HG03432 (cell line): Measurements from ENCODE around the gene GADD45A.
"Not testable (repeated sequence)": the region's sequence is repeated elsewhere in the genome, so short reads cannot be mapped to it uniquely, and the experiment has no call there.

Source experiments
- ATAC-seq: cut with Tn5 transposase; IDR thresholded peaks from one replicate; pipeline ENCODE4 v1.9.1; 2021; ENCODE audit warnings: mild to moderate bottlenecking, moderate library complexity; ENCODE audit not compliant: unreplicated experiment

Gene GADD45A

GRCh38 chr1:67685067-67685557, at the start of gene GADD45A:
GADD45A (plus strand) TSS chr1:67685201; CDS start chr1:67685495, 294 bp downstream.
- ATAC-seq, result peak; percentile 87

DNA sequence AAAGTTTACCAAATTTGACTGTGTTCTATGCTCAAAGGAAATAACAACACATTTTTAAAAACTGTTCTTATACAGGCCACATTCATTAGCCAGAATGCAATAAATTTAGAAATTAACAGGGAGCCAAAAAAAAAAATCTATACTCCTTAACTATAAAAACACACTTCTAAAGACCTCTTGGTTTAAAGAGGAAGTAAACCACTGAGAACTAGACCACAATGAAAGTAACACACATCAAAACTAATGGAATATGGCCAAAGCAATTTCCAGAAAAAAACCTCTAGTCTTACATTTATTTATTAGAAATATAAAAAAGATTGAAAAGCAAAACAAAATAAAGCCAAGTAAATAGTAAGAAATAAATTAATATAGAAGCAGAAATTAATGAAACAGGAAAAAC, 48.9 kb upstream of the GADD45A start:
- ATAC-seq, result no peak

DNA sequence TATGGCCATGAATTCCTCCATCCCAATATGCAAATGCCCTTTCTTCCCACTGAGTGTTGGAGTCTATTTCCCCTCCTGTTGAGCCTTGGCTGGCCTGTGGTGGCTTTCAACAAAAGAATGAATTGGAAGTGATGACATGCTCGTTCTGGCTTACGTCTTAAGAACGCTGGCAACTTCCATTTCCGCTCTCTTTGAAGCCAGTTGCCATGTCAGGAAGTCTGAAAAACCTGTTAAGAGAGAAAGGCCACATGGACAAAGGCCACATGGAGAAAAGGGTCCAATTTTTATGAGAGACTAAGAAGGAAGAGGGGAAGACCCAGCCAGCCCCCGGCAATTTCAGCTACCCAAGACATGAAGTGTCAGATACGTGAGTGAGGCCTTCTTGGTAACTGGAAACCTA, 45.6 kb upstream of the GADD45A start:
- ATAC-seq, result no peak

DNA sequence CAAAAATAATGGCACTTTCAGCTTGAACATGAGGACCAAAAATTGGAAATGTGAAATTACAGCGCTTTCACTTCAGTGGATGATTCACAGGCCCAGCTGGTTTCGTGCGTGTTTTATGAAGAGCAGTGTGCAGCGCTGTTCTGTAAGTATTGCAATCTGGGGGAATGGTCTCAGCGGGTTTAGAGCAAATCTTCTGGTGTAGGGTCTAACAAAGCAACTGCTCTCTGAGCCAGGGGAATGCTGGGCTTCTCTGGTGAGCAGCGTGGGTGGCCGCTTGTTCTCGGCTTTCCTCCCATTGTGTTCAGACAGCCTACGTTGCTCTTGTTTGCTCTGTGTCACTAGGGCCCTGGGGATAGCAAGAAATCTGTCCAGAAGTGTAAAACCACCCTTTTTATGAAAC, 42.4 kb upstream of the GADD45A start:
- ATAC-seq, result no peak

GRCh38 chr1:67644566-67644965, 40.4 kb upstream of the GADD45A start:
- ATAC-seq, result no peak

DNA sequence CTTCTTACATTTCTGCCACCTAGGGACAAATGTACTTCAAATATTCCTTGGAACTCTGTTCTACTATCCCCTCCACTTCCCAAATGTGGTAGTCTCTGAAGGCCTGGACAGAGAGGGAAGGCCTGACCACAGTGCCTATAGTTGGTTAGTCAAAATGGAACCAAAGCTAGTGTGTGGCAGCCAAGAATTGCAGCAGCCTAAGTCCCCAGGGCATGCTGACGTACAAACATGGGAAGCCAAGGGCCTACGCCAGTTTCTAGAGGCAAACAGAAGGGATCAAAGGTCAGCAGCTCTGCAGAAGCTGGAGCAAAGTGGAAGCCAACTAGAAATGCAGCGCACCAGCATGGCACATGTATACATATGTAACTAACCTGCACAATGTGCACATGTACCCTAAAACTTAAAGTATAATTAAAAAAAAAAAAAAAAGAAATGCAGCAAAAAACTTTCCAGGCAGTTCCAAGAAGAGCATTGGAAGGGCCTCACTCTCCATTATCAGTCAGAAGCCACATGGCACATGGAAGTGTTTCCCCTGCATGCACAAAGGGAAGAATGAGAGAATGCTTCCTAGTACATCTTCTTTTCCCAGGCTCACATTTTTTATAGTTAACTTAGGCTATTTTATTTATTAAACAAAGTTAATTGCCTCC, 39.4 kb upstream of the GADD45A start:
- no peak for ATAC-seq

GRCh38 chr1:67646145-67647035, 38.6 kb upstream of the GADD45A start:
- ATAC-seq, result no peak

DNA sequence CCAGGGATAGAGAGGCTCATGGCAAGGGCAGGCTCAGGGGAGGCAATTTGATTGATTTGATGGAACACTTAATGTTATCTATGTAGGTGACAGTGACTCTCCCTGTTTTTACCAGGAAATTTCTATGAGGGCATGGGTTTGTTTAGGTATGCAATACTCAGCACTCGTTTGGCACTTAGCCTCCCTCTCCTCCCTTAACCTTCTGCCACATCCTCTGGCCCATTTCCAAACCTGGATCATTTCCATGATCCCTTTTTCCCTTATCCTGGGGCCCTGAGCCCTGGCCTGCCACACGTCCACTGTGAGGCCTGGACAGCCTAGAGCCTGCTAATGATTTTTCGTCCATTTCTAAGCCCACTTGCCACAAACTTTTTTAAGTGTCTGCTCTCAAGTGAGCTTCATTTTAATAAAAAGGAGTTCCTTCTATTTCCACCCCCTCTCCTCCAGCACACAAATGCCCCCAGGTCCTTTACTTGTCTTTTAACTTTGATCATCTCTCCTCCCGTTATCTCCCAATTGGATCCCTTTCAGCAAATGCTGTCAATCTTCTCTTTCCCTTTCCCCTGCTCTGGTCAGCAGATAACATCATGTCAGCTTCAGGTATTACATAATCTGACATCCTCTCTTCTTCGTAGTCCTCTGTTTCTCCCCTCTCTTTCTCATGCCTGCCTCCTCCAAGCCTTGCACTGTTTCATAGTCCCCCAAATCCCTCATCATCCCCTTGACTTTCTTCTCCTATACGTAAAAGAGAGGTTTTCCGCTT, 37.8 kb upstream of the GADD45A start:
- no peak for ATAC-seq

DNA sequence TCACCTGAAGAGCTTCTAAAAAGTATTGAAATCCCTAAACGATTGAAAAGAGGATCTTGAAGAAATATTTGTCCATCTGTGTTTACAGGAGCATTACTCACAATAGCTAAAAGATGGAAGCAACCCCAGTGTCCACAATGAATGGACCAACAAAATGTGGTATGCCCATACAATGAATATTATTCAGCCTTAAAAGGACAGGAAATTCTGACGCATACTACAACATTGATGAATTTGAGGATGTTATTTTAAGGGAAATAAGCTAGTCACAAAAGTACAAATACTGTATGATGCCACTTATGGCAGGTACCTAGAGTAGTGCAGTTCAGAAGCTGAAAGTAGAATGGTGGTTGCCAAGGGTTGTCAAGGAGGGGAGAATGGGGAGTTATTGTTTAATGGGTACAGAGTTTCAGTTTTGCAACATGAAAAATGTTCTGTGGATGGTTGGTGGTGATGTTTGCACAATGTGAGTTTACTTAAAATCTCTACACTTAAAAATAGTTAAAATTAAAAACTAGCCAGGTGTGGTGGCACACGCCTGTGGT, 37.1 kb upstream of the GADD45A start:
- ATAC-seq, result no peak

- no peak for ATAC-seq
These were observed 36.2 kb upstream of the GADD45A start for GRCh38 chr1:67648582-67649326.

- no peak for ATAC-seq
These were observed 34.9 kb upstream of the GADD45A start for GRCh38 chr1:67650061-67650460.

DNA sequence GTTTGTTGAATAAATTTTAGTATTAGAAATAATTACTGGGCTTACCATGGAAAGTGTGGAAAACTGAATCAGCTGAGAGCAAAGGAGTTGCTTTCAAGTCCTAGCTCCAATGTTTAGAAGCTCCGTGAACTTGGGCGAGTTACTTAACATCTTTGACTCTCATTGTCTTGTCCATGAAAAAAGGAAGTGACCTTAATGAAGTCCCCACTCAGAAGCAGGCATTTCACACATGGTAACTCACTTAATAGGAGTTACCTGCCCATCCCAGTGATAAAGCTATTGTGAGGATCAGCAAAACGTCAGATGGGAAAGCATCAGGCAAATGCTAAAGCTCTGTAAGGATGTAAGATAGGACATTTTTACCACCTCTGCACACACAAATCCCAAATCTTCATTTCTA, 34.0 kb upstream of the GADD45A start:
- ATAC-seq, result no peak

GRCh38 chr1:67652800-67653199, 32.2 kb upstream of the GADD45A start:
- peak; percentile 59 for ATAC-seq

DNA sequence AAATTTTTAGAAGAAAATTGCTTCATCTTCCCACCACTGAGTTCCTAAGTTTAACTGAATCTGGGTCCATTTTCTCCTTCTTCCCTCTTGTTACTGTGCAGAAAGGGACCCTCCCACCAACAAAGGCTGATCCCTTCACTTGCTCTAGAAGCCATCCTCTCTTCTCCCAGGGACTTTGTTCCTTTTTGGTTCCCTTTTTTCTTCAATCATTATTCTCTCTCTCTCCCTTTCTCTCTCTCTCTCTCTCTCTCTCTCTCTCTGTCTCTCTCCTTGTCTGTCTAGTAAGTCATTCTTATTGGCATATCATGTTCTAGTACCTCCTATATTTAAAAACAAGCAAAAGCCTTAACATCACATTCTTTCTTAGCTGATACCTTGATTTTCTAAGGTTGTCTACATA, 31.7 kb upstream of the GADD45A start:
- ATAC-seq, result no peak

- no peak for ATAC-seq
These were observed 29.4 kb upstream of the GADD45A start for GRCh38 chr1:67655581-67655980.

DNA sequence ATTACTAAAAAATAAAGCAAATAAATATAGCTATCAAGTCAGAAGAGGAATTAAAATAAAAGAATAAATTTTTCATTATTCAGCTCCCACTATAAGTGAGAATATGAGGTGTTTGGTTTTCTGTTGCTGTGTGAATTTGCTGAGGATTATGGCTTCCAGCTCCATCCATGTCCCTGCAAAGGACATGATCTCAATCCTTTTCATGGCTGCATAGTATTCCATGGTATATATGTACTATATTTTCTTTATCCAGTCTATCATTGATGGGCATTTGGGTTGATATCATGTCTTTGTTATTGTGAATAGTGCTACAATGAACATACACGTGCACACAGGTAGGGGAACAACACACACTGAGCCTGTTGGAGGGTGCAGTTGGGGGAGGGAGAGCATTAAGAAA, 27.8 kb upstream of the GADD45A start:
- not testable (repeated sequence) for ATAC-seq

- ATAC-seq, result no peak
These were observed 25.8 kb upstream of the GADD45A start for GRCh38 chr1:67659229-67659628.

GRCh38 chr1:67662884-67663283, 22.1 kb upstream of the GADD45A start:
- ATAC-seq, result no peak

GRCh38 chr1:67664048-67664447, 21.0 kb upstream of the GADD45A start:
- no peak for ATAC-seq

DNA sequence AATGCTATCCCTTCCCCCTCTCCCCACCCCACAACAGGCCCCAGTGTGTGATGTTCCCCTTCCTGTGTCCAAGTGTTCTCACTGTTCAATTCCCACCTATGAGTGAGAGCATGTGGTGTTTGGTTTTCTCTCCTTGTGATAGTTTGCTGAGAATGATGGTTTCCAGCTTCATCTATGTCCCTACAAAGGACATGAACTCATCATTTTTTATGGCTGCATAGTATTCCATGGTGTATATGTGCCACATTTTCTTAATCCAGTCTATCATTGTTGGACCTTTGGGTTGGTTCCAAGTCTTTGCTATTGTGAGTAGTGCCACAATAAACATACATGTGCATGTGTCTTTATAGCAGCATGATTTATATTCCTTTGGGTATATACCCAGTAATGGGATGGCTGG, 19.7 kb upstream of the GADD45A start:
- not testable (repeated sequence) for ATAC-seq
